WTC11 (cell line): ENCODE results near the gene DOHH.

ENCODE experiments used
- ATF1 ChIP-seq: sonication (generic); formaldehyde crosslinking; IDR thresholded peaks from 2 replicates; pipeline ENCODE4 v1.8.1; 2023; ENCODE audit warnings: mild to moderate bottlenecking, moderate library complexity, missing genetic modification reagents
- FOXJ3 ChIP-seq: sonication (generic); formaldehyde crosslinking; IDR thresholded peaks from 2 replicates; pipeline ENCODE4 v1.9.0; 2021; ENCODE audit warnings: missing genetic modification reagents, mild to moderate bottlenecking, borderline replicate concordance
- GABPB1 ChIP-seq: sonication (generic); formaldehyde crosslinking; IDR thresholded peaks from 2 replicates; pipeline ENCODE4 v1.8.1; 2023; ENCODE audit warnings: mild to moderate bottlenecking, missing genetic modification reagents
- NR3C1 ChIP-seq: sonication (generic); formaldehyde crosslinking; conservative IDR thresholded peaks from 2 replicates; pipeline ENCODE4 v1.8.1; 2023; ENCODE audit warnings: low read depth, mild to moderate bottlenecking, missing genetic modification reagents
- TEAD4 ChIP-seq: sonication (generic); formaldehyde crosslinking; IDR thresholded peaks from 2 replicates; pipeline ENCODE4 v1.8.0; 2022; ENCODE audit warnings: mild to moderate bottlenecking, missing genetic modification reagents
- ZNF232 ChIP-seq: sonication (generic); formaldehyde crosslinking; IDR thresholded peaks from 2 replicates; pipeline ENCODE4 v1.8.0; 2022; ENCODE audit warnings: mild to moderate bottlenecking, missing genetic modification reagents
- TF ChIP-seq, protein P1 (sequence below): fragments of 200-600 bp; IDR thresholded peaks from 2 replicates; pipeline ENCODE4 v1.8.0; 2022; ENCODE audit warnings: antibody characterized with exemption
- TF ChIP-seq, protein P2 (sequence below): sonication (generic); formaldehyde crosslinking; IDR thresholded peaks from 2 replicates; pipeline ENCODE4 v1.8.0; 2022; ENCODE audit warnings: mild to moderate bottlenecking, missing genetic modification reagents
- TF ChIP-seq, protein P3 (sequence below): sonication (generic); formaldehyde crosslinking; IDR thresholded peaks from 2 replicates; pipeline ENCODE4 v1.8.0; 2023; ENCODE audit warnings: missing genetic modification reagents, mild to moderate bottlenecking, borderline replicate concordance
- TF ChIP-seq, protein P4 (sequence below): sonication (generic); formaldehyde crosslinking; IDR thresholded peaks from 2 replicates; pipeline ENCODE4 v1.8.0; 2022; ENCODE audit warnings: mild to moderate bottlenecking, missing genetic modification reagents
- TF ChIP-seq, protein P5 (sequence below): sonication (generic); formaldehyde crosslinking; IDR thresholded peaks from 2 replicates; pipeline ENCODE4 v1.8.1; 2023; ENCODE audit warnings: mild to moderate bottlenecking, missing genetic modification reagents, moderate library complexity
- TF ChIP-seq, protein P6 (sequence below): sonication (generic); formaldehyde crosslinking; conservative IDR thresholded peaks from 2 replicates; pipeline ENCODE4 v1.8.1; 2022; ENCODE audit warnings: mild to moderate bottlenecking, missing genetic modification reagents

DNA sequence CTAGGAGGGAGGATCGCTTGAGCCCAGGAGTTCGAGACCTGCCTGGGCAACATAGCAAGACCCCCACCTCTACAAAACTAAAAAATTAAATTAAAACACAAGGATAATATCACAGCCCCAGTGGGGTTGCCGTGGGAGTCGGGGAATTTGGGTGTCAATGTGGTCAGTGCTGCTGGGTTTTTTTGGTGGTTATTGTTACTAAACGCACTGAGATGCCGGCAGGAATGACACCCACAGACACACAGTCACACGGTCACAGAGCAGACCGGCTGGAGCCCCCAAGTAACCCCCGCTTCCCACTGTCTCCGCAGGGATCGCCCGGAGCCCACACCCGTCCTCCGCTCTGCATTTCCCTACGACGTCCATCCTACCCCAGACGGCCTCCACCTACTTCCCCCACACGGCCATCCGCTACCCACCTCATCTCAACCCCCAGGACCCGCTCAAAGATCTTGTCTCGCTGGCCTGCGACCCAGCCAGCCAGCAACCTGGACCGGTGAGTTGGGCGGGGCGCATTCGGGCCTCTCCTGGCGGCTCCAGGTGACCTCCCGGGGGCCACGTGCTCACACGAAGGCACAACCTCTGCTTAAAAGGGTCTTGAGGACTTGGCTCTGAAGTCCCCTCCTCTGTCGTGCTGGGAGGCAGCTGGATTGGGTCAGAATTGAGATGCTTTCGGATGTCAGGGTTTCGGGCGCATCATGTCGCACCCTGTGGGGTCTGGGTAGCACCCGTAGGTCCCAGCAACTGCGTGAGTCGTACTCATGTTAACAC lies 48.1 kb downstream of the DOHH start:
- TF ChIP-seq, protein P1, sequence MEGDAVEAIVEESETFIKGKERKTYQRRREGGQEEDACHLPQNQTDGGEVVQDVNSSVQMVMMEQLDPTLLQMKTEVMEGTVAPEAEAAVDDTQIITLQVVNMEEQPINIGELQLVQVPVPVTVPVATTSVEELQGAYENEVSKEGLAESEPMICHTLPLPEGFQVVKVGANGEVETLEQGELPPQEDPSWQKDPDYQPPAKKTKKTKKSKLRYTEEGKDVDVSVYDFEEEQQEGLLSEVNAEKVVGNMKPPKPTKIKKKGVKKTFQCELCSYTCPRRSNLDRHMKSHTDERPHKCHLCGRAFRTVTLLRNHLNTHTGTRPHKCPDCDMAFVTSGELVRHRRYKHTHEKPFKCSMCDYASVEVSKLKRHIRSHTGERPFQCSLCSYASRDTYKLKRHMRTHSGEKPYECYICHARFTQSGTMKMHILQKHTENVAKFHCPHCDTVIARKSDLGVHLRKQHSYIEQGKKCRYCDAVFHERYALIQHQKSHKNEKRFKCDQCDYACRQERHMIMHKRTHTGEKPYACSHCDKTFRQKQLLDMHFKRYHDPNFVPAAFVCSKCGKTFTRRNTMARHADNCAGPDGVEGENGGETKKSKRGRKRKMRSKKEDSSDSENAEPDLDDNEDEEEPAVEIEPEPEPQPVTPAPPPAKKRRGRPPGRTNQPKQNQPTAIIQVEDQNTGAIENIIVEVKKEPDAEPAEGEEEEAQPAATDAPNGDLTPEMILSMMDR, result no peak
- TF ChIP-seq NR3C1, result no peak
- TF ChIP-seq, protein P2, sequence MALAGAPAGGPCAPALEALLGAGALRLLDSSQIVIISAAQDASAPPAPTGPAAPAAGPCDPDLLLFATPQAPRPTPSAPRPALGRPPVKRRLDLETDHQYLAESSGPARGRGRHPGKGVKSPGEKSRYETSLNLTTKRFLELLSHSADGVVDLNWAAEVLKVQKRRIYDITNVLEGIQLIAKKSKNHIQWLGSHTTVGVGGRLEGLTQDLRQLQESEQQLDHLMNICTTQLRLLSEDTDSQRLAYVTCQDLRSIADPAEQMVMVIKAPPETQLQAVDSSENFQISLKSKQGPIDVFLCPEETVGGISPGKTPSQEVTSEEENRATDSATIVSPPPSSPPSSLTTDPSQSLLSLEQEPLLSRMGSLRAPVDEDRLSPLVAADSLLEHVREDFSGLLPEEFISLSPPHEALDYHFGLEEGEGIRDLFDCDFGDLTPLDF (CRISPR knock-in tag), result no peak
- no peak for TF ChIP-seq ZNF232
- TF ChIP-seq, protein P3, sequence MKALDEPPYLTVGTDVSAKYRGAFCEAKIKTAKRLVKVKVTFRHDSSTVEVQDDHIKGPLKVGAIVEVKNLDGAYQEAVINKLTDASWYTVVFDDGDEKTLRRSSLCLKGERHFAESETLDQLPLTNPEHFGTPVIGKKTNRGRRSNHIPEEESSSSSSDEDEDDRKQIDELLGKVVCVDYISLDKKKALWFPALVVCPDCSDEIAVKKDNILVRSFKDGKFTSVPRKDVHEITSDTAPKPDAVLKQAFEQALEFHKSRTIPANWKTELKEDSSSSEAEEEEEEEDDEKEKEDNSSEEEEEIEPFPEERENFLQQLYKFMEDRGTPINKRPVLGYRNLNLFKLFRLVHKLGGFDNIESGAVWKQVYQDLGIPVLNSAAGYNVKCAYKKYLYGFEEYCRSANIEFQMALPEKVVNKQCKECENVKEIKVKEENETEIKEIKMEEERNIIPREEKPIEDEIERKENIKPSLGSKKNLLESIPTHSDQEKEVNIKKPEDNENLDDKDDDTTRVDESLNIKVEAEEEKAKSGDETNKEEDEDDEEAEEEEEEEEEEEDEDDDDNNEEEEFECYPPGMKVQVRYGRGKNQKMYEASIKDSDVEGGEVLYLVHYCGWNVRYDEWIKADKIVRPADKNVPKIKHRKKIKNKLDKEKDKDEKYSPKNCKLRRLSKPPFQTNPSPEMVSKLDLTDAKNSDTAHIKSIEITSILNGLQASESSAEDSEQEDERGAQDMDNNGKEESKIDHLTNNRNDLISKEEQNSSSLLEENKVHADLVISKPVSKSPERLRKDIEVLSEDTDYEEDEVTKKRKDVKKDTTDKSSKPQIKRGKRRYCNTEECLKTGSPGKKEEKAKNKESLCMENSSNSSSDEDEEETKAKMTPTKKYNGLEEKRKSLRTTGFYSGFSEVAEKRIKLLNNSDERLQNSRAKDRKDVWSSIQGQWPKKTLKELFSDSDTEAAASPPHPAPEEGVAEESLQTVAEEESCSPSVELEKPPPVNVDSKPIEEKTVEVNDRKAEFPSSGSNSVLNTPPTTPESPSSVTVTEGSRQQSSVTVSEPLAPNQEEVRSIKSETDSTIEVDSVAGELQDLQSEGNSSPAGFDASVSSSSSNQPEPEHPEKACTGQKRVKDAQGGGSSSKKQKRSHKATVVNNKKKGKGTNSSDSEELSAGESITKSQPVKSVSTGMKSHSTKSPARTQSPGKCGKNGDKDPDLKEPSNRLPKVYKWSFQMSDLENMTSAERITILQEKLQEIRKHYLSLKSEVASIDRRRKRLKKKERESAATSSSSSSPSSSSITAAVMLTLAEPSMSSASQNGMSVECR (CRISPR knock-in tag), result no peak
- TF ChIP-seq, protein P4, sequence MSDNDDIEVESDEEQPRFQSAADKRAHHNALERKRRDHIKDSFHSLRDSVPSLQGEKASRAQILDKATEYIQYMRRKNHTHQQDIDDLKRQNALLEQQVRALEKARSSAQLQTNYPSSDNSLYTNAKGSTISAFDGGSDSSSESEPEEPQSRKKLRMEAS (CRISPR knock-in tag), result no peak
- TF ChIP-seq, protein P5, sequence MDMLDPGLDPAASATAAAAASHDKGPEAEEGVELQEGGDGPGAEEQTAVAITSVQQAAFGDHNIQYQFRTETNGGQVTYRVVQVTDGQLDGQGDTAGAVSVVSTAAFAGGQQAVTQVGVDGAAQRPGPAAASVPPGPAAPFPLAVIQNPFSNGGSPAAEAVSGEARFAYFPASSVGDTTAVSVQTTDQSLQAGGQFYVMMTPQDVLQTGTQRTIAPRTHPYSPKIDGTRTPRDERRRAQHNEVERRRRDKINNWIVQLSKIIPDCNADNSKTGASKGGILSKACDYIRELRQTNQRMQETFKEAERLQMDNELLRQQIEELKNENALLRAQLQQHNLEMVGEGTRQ (CRISPR knock-in tag), result no peak
- TF ChIP-seq FOXJ3 (CRISPR knock-in tag), result no peak
- TF ChIP-seq, protein P6, sequence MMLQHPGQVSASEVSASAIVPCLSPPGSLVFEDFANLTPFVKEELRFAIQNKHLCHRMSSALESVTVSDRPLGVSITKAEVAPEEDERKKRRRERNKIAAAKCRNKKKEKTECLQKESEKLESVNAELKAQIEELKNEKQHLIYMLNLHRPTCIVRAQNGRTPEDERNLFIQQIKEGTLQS (CRISPR knock-in tag), result no peak
- TF ChIP-seq GABPB1 (CRISPR knock-in tag), result no peak
- no peak for TF ChIP-seq TEAD4 (CRISPR knock-in tag)
- no peak for TF ChIP-seq ATF1 (CRISPR knock-in tag)
